Glutamatergic neuron (in vitro differentiated cells): ENCODE results near the gene PLAAT2. TPM values are rescaled to one million over a fixed set of nuclear protein-coding genes. Genes with fewer than 3 reads are reported as not detected.
"Not testable (repeated sequence)": the region's sequence is repeated elsewhere in the genome, so short reads cannot be mapped to it uniquely, and the experiment has no call there.

Experiments
- DNase-seq: peaks from one replicate; pipeline ENCODE4 v3.0.0; 2022
- H3K27ac Mint-ChIP-seq: one replicate; pipeline ENCODE4 v1.8.0; 2020; ENCODE audit warnings: mild to moderate bottlenecking, mixed read lengths, inconsistent platforms; ENCODE audit not compliant: unreplicated experiment
- H3K27me3 Mint-ChIP-seq: one replicate; pipeline ENCODE4 v1.8.0; 2020; ENCODE audit warnings: mild to moderate bottlenecking, moderate library complexity, mixed read lengths, inconsistent platforms; ENCODE audit not compliant: unreplicated experiment
- H3K36me3 Mint-ChIP-seq: one replicate; pipeline ENCODE4 v1.8.0; 2020; ENCODE audit warnings: mild to moderate bottlenecking, mixed read lengths, inconsistent platforms; ENCODE audit not compliant: unreplicated experiment
- H3K4me1 Mint-ChIP-seq: one replicate; pipeline ENCODE4 v1.8.0; 2020; ENCODE audit warnings: mild to moderate bottlenecking, low read depth, mixed read lengths, inconsistent platforms; ENCODE audit not compliant: unreplicated experiment
- H3K4me3 Mint-ChIP-seq: one replicate; pipeline ENCODE4 v1.8.0; 2020; ENCODE audit warnings: mild to moderate bottlenecking, mixed read lengths, inconsistent platforms; ENCODE audit not compliant: unreplicated experiment
- H3K9me3 Mint-ChIP-seq: one replicate; pipeline ENCODE4 v1.8.0; 2020; ENCODE audit warnings: mild to moderate bottlenecking, moderate library complexity, mixed read lengths, inconsistent platforms; ENCODE audit not compliant: unreplicated experiment
- CTCF ChIP-seq: fragments of 200-600 bp; sonication (generic); IDR thresholded peaks from one replicate; pipeline ENCODE4 v1.5.0; 2021; ENCODE audit not compliant: partially characterized antibody, unreplicated experiment
- total RNA-seq: library from RNA; stranded (reverse); fragmentation: NEBNext Ultra II Directional; extraction: Animal tissue kit (Norgen Biotek cat#: 25700); gene quantifications from one replicate; pipeline ENCODE4 v1.2.1, GENCODE V29; 2021; ENCODE audit not compliant: unreplicated experiment

Gene PLAAT2
- total RNA-seq, 1 donor from 2014 or later: not detected

DNA sequence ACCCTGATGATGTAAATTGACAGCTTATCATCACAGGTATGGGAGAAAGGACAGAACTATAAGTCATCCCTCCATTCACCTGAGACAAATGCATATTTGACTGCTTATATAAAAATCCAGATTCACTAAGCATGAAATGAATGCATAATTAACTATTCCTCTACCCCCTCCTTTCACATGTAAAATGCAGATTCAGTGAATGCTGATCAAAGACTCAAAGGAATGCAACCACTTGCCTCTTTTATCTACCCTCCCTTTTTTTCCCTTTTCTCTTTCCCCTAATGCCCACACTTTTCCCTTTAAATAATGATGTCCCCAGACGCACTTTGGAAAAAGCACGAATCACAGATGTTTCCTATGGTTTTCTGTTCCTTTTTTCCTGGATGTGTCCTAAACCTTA, 31.1 kb downstream of the PLAAT2 start:
- DNase-seq: no peak
- peaks cover 1% of the 10 kb centered on the region for H3K9me3 Mint-ChIP-seq
- peaks cover 1% of the 10 kb centered on the region for H3K27me3 Mint-ChIP-seq
- no peak for TF ChIP-seq CTCF
- no peak overlapping the region for H3K4me3 Mint-ChIP-seq
- peaks cover 44% of the 10 kb centered on the region for H3K4me1 Mint-ChIP-seq
- H3K36me3 Mint-ChIP-seq: no peaks in the 10 kb centered on the region
- H3K27ac Mint-ChIP-seq: no peak overlapping the region

DNA sequence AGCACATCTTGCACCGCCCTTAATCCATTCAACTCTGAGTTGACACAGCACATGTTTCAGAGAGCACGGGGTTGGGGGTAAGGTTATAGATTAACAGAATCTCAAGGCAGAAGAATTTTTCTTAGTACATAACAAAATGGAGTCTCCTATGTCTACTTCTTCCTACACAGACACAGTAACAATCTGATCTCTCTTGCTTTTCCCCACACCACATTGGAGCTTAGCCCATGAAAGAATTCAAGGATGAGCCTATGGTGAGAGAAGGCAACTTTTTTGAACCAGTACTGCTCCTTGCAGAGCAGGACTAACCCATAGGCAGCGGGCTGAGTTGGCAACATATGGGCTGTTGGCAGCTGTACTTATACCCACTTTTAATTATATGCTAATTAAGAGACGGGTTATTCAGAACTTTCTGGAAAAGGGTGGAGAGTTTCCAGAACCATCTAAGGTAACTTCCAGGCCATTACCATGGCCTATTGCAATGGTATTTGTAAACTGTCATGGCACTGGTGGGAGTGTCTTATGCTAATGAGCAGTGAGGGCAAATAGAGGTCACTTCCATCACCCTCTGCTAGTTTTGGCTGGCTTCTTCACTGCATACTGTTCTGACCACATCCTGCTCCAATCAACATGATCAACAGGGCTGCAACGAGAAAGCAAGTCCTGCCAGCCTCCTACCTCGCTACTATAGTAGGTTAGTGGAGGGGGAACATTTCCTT, 31.9 kb downstream of the PLAAT2 start:
- Mint-ChIP-seq H3K4me1 (peaks cover 43% of the 10 kb centered on the region), H3K27ac (peak overlapping the region; percentile 28)
- DNase-seq, H3K9me3 Mint-ChIP-seq, H3K36me3 Mint-ChIP-seq, H3K27me3 Mint-ChIP-seq, H3K4me3 Mint-ChIP-seq: not testable (repeated sequence)

DNA sequence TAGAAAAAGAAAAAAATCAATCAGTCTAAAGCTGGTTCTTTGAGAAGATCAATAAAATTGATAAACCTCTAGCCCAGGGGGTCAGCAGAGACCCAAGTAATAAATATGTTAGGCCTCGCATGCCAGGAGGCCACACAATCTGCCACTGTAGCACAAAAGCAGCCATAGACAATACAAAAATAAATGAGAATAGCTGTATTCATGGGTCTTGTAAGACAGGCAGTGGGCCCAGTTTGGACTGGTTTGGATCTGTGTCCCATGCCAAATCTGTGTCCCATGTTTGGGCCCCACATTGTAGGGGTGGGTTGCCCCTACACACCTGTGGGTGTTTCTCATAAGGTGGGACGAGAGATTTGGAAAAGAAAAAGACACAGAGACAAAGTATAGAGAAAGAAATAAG, 33.2 kb downstream of the PLAAT2 start:
- no peak overlapping the region for H3K27ac Mint-ChIP-seq

GRCh38 chr11:63529373-63529772, 33.8 kb downstream of the PLAAT2 start:
- H3K27me3 Mint-ChIP-seq, DNase-seq, H3K9me3 Mint-ChIP-seq, H3K27ac Mint-ChIP-seq, H3K36me3 Mint-ChIP-seq: not testable (repeated sequence)
- peaks cover 43% of the 10 kb centered on the region for H3K4me1 Mint-ChIP-seq
- H3K4me3 Mint-ChIP-seq: peak overlapping the region; percentile 51

More for the DNA sequence above, 33.2 kb downstream of the PLAAT2 start:
- TF ChIP-seq CTCF: no peak
- Mint-ChIP-seq H3K9me3 (peaks cover 3% of the 10 kb centered on the region), H3K4me1 (peaks cover 43% of the 10 kb centered on the region), H3K27me3 (peaks cover under 1% of the 10 kb centered on the region), H3K36me3 (no peaks in the 10 kb centered on the region), H3K4me3 (peak overlapping the region; percentile 18)
- no peak for DNase-seq

- not testable (repeated sequence) for H3K27ac Mint-ChIP-seq, H3K27me3 Mint-ChIP-seq
- peaks cover 43% of the 10 kb centered on the region for H3K4me1 Mint-ChIP-seq
Measured at GRCh38 chr11:63528729-63529278, 34.4 kb downstream of the PLAAT2 start.

GRCh38 chr11:63528156-63528555, 35.0 kb downstream of the PLAAT2 start:
- H3K27ac Mint-ChIP-seq, DNase-seq, H3K4me3 Mint-ChIP-seq, H3K36me3 Mint-ChIP-seq, H3K9me3 Mint-ChIP-seq, H3K27me3 Mint-ChIP-seq: not testable (repeated sequence)
- H3K4me1 Mint-ChIP-seq: peaks cover 39% of the 10 kb centered on the region

More at GRCh38 chr11:63528729-63529278, 34.4 kb downstream of the PLAAT2 start:
- peak overlapping the region; percentile 46 for H3K4me3 Mint-ChIP-seq
- H3K9me3 Mint-ChIP-seq, DNase-seq, H3K36me3 Mint-ChIP-seq: not testable (repeated sequence)

DNA sequence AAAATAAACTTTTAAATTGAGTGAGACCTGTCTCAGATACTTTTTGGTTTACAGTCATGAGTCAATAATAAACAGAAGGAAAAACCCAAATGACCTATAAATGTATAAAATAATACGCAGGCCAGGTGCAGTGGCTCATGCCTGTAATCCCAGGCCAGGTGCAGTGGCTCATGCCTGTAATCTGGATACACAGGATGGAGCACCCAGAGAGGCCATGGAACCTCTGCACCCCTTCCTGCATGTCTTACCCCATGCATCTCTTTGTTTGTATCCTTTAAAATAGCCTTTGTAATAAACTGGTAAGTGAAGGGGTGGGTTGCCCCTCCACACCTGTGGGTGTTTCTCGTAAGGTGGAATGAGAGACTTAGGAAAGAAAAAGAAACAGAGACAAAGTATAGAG, 35.5 kb downstream of the PLAAT2 start:
- H3K27me3 Mint-ChIP-seq: no peaks in the 10 kb centered on the region
- H3K4me3 Mint-ChIP-seq: no peak overlapping the region
- peaks cover 34% of the 10 kb centered on the region for H3K4me1 Mint-ChIP-seq
- no peak for DNase-seq
- H3K27ac Mint-ChIP-seq: no peak overlapping the region
- H3K9me3 Mint-ChIP-seq: peaks cover 5% of the 10 kb centered on the region
- H3K36me3 Mint-ChIP-seq: peaks cover 4% of the 10 kb centered on the region
- no peak for TF ChIP-seq CTCF
